GM21515 (cell line): ENCODE data around the gene TSEN2.
"Not testable (repeated sequence)": the region's sequence is repeated elsewhere in the genome, so short reads cannot be mapped to it uniquely, and the experiment has no call there.

Source experiments
- ATAC-seq: cut with Tn5 transposase; IDR thresholded peaks from one replicate; pipeline ENCODE4 v1.9.1; 2021; ENCODE audit not compliant: unreplicated experiment

The TSEN2 gene

DNA sequence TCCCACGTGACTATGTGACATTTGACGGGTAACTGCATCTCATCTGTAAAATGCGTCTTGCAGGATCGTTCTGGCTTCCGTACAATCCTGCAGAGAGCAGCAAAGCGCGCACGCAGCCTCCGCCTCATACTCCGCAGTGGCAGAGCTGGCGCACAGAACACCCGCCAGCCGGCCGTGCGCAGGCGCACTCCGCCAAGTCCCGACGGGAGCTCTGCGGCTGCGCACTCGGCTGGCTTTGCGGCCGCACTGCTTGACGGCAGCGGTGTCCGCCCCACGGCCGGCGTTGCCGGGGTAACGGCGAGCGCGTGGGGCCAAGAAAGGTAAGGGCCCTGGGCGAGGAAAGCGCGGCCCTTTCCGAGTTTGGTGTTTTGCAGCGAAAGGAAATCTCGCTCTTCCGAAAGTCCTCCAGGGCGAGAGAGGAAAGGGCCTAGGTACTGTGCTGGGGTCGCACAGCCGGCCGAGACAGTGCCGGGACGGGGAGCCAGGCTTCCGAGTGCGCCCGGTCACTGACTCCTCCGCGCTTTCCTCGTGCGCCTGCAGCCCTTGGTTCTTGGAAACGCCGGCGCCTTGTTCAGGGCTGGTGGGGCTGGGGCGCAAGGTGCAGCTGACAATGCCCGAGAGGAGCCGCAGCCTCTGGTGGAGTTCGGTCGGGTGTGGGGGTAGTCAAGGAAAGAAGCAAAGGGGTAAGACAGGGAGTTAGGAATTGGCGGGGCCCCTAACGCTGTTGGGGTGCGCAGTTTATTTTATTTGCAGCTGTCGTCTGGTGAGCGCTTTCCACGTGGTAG, at the start of gene TSEN2:
TSS of gene TSEN2 (plus strand) at position 283 of the 785 bp plus-strand sequence. CDS start 5,321 bp downstream, outside the sequence.
- peak; percentile 92 for ATAC-seq

DNA sequence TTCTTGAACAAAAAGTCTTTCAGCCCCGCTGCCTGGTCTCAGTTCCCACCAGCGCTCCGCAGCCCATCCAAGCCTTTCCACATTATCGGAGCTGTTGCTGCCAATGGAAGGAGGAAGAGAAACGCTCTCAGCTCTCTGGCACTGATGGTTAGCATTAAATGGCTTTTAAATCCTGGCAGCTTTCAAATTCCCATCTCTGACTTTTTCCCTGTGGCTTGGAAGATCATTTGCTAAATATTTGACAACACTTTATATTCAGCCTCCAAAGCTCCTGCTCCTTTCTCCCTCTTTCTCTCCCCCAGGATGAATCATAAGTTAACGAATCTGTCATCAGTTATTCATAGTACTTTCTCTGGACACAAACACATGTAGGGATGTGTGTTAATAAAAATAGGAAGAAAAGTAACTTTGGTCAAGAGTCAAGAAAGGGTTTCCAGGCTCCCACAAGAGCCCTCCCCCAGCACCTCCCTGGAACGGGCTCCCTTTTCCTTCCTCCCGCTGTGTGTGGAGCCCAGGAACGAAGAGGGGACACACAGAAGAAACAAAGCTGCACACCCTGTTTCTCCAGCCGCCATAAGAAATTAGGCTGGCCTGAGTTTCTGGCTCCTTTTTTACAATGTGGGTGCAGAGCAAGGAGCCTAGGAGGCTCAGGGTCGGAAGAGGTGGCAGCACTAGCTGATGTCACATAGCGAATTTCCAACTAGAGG, 47.6 kb upstream of the TSEN2 start:
- no peak for ATAC-seq

DNA sequence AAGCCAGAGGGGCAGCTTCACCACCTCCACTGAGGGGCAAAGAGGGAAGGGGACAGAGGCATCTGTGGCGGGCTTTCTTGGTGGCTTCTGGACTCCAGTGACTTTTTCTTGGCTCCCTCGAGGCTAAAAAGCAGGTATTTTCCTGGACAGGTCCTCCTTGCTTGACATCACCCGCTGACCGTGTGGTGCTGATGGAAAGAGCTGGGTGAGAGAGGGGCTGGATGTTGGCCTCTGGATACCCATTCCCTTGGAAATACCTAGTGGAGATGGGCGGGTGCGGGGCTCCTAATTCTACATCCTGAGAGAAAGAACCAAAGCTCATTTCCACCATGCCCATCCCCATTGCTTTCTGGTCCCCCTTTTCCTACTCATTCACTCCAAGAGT, 47.1 kb upstream of the TSEN2 start:
- no peak for ATAC-seq

DNA sequence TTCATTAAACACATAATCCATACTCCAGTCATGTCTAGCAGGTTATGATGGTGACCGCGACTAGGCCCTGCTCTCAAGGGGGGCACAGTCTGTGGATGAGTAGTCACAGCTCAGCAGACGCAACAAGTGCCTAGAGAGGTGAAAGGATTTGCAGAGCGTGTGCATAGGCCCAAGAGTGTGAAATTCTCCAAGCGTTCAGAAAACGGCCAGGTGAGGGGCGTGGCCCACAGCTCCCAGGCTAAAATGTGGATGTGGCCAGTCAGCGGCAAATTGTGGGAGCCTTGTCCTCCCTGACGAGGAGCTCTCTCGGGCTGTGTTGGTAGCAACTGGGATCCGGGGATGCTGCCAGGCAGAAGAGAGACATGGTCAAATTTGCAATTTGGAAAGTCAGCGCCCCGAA, 46.4 kb upstream of the TSEN2 start:
- no peak for ATAC-seq

DNA sequence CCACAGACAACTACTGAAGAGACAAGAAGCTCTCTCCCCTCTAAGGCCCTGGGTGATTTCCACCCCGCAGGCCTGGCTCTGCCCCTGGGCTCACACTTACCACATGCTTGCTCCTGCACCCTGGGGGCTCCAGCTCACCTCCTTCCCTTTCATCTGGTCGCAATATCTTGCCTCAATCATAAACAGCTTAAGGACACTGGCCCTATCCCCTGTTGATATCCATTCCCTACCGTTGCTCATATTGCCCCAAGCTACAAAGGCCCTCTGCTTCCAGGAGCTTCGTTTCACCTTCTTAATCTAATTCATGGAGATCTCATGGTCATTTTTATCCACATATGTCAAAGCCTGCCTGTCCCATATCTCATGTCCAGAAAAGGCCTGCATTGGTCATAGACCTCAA, 46.0 kb upstream of the TSEN2 start:
- no peak for ATAC-seq

DNA sequence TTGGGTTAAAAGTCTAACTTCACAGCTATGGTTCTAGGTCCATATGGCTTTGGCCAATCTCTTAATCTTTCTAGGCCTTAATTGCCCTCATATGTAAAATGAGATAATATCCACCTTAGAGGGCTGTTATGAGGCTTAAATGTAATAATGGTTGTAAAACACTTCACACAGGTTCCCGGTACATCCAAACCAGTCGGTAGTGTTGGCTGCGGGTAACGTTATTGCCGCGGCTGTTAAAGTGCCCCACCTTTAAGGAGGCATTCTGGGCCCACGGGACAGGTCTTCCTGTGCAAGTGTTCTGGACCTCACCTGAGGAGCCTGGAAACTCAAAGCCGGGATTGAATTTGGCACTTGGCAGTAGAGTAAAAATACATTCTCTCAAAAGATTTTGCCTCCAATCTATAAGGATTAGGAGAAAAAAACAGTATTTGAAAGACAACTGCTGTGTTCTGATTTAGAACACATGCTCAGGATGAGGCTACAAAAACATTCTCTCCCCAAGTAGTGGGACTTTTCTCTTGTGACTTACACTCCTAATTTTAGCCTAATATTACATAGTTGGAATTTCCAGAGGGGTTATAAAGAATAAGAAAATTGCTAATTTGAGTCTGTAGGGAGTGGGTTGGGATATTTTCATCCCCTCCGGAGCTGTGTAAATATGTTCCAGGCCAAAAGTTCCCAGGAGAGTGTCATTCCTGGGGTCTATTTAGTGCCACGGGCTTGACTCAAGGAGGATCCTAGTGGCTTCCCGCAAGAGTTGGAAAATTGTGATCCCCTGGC, 44.9 kb upstream of the TSEN2 start:
- no peak for ATAC-seq

DNA sequence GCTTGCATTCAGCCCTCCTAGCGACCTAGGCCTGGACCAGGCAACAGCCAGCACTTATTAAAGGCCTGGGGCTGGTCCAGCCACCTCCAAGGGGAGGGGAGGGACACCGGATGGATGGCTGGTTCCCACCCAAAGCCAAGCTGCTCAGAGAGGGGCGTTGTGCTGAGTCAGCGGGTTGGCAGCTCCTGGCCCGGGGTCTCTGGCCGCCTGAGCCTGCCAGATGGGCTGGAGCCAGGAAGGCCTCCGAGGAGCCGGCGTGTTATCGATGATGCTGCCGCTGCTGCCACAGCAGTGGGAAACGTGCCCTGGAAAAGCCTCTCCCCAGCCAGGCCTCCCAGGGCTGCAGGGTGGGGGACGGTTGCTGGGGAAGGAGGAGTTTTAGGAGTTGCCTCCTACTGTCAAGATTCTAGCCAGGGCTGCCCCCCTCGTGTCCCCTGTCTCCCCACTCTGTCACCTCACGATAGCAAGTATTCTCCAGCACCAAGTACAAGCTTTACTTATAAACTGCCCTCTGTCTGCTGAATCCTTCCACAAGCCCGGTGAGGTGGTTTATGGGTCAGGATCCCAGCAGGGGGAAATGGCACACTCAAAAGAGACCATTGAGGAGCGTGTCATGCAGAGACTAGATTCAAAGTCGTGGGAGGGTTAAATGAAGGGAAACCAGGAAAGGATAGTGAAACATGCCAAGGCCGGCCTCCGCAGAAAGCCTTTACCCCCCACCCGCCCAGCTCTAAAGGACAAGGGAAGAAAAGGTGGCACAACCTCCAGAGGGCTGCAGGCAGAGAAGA, 43.2 kb upstream of the TSEN2 start:
- ATAC-seq, result no peak

DNA sequence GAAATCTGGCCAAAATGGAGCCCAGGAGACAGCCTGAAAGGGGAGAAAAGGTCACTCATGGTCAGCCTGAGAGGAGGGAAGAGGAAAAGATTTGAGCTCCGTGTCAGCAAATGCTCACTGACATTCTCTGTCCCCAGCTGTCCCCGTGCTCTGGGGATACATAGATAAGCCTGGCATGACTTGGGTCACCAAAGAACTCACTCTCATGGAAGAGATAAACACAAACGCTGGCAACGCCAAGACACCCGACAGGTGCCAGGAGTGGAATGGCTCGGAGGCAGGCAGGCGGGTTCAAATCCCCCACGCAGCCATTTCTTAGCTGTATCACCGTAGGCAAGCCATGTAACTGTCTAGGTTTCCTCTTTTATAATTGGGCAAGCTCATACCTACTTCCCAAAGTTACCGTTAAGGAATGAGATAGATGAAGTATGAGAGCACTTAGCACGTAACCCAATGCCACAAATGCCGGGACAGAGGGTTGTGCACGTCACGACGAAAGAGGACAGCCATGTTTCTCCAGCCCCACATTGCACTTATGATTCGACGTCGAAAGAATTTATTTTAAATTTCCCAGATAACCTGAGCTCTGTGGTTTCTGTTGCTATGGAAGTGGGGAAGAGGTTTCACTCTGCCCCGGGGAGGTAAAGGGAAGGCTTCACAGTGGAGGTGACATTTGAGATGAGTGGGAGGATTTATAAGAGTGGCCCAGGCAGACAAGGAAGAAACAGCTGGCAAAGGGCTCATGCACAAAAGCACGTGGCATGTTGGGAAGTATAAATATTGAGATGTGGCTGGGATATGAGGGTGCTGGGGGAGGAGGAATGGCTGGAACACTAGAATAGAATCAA, 41.4 kb upstream of the TSEN2 start:
- ATAC-seq, result no peak

DNA sequence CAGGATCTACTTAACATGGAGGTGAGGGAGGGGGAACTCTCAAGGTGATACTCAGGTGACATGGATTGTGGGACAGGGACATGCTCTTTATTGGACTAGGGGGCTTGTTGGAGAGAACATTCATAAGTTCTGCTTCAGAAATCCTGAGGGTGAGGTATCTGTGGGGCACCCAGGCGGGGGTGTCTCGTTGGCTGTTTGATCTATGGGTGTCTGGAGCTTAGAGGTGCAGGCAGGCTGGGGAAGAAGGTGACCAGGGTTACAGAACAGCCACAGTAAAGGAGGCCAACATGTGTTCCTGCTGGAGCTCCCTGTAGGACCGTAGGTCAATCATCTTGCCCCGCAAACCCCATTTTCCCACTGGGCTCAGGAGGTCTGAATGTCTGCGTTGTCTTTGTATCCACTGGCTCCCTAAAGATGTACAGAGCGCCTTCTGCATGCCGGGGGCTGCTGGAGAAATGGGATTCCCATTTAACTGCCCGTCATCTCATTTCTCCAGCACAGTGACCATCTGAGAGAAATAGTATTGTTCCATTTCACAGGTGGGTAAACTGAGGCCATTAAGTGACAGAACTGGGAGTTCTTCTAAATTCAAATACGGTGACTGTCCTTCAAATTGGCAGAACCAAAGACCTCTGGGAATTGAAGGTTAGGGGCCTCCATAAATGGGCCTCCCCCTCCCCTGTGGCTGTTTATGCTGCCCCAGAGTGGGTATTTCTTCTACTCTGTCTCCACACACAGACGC, 40.3 kb upstream of the TSEN2 start:
- ATAC-seq, result no peak

DNA sequence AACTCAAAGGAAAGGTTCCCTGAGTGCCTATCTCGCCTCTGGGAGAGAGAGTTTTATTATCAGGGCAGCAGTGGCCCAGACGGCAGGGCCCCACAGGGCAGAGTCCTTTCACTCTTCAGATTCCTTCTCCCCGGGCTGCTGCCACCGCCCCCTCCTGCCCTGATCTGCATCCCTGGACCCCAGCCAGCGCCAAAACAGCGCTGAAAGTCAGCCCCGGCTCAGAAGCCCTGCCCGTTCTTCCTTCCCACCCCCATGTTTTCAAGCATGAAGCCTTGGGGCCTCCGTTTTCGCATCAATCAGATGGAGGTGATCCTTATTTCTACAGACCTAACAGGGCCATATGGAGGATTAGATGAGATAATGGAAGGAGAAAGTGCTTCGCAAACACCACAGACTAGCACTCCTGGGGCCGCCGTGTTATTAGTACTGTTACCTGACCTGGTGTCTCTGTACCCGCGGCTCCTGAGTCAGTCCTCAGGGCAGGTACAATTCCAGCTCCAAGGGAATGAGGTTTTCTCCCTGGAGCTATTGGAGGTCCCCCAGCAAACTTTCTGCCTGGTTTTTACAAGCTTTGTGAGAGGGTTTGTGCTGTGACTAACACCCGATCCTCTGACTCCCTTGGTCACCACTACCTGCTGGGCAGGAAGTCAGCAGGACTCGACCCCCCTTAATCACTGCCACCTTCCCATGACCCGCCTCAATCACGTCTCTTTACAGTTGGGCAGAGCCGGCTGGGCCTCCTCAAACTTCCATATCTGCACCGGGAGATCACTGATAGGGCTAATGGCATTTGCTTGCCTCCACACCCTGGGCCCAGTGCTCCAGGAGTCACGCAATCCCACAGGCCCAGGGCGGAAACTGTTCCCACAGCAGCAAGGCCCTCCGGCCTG, 39.5 kb upstream of the TSEN2 start:
- ATAC-seq, result no peak

DNA sequence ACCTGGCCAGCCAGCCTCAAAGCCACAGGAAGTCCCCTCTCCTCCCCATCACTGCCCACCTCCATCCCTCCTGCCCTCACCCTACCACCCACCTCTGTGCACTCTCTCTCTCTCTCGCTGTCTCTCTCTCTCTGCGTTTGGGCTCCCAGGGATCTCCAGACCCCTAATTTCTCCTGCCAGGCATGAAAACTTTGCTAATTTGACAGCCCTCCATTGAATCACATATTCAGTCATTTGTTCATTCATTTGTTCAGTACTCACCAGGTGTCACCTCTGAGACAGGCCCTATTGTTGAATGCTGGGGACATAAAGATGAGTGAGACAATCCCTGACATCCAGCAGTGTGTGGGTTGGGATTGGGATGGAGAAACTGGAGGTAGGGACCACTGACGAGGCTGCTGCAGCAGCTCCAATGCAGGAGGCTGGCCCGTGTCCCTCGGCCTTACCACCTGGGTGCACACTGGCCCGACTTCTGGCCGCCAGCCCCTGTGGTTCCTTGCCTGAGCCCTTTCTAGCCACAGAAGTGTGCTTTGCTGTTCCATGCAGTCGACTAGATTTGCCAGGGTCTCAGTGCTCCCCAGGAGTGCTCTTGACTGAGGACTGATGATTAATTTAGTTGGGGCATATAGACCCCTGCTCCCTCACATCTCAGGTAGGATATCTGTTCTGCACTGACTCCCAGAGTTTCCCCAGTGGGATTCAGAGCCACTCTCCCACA, 38.6 kb upstream of the TSEN2 start:
- ATAC-seq, result no peak

DNA sequence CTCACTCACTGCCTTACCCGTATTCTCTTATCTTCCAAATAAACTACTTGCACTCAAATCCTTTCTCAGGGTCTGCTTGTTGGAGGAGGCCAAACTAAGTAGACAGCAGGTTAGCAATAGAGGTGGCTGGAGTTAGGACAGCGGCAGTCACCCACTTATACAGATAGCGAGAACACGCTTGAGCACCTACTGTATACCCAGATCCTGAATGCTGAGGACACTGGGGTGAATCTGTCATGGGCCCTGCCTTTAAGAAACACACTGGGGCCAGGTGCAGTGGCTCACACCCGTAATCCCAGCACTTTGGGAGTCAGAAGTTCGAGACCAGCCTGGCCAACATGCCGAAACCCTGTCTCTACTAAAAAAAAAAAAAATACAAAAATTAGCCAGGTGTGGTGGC, 38.0 kb upstream of the TSEN2 start:
- no peak for ATAC-seq

DNA sequence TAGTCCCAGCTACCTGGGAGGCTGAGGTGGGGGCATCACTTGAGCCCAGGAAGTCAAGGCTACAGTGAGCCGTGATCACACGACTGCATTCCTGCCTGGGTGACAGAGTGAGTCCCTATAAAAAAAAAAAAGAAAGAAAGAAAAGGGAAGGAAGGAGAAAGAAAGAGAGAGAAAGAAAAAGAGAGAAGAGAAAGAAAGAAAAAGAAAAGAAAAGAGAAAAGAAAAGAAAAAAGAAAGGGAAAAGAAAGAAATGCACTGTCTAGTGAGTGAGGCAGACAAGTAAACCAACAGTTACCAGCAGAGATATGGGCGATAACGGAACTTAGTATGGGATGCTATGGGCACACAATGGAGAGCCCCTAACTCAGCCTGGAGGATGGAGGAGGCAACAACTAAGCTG, 37.2 kb upstream of the TSEN2 start:
- no peak for ATAC-seq

DNA sequence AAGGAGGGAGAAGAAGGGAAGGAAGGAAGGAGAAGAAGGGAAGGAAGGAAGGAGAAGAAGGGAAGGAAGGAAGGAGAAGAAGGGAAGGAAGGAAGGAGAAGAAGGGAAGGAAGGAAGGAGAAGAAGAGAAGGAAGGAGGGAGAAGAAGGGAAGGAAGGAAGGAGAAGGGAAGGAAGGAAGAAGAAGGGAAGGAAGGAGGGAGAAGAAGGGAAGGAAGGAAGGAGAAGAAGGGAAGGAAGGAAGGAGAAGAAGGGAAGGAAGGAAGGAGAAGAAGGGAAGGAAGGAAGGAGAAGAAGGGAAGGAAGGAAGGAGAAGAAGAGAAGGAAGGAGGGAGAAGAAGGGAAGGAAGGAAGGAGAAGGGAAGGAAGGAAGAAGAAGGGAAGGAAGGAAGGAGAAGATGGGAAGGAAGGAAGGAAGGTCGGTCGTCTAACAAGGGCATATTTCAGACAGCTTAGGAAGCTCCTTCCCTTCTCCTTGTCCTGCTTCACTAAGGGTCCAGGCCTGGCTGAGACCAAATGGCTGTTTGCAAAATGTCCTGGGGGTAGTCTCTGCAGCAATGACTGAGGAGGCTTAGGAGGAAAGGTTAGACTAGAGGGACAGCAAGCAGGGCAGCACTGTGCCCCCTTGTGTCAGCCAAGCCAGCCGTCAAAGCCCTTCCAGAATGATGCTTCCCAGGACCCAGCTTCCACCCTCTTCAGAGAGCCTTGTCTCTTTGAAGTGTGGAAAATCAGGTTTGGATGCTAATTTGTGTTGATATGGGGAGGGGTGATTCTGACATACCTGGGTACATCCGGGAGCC, 35.7 kb upstream of the TSEN2 start:
- not testable (repeated sequence) for ATAC-seq

DNA sequence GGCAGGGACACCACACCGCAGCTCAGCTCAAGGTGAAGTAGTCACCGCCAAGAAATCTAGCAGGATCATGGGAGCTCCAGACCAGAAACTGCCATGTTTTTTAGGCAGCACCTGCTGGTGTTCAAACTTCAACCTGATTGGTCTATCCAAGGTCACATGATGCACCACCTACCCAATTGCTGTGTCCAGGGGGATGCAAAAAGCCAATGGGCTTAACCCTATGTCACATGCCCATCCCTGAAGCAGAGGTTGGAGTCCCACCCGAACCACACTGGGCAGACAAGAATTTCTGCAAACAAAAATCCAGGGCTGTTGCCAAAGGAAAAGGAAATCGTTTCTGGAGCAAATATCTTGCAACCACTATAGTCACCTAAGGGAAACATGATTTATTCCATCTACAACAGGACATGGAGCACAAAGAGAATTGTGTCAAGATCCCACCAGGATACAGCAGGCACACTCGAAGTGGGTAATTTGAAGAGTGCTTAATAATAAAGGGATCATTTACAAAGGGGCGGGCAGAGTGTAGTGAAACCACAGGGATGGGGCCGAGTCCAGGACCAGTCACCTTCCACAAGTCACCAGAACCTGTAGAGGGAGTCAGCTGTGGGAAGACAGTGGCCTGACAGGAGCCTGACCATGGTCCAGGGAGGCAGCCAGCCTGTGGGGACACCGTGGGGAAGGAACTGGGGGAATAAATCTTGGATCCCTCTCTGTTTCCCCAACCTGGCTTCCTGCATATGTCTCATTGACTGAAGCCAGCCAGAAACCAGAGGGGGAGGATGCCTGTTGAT, 34.2 kb upstream of the TSEN2 start:
- no peak for ATAC-seq

DNA sequence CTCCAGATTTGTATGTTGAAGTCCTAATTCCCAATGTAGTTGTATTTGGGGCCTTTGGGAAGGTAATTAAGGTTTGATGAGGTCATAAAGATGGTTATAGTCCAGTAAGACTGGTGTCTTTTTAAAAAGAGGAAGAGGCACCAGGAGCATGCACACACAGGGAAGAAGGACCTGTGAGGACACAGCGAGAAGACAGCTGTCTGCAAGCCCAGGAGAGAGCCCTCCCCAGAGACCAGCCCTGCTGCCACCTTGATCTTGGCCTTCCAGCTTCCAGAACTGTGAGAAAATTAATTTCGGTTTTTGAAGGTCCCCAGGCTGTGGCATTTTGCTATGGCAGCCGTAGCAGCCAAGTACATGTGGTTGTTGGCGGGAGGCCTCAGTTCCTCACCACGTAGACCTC, 32.8 kb upstream of the TSEN2 start:
- no peak for ATAC-seq
